Breast epithelium (tissue), 4 donors: Measurements from ENCODE around the gene KHK. TPM values are rescaled to one million over a fixed set of nuclear protein-coding genes. Genes with fewer than 3 reads are reported as not detected.
A peak's percentile ranks its signal among the peaks of the same experiment; 100 is the strongest.
"Not testable (repeated sequence)": the region's sequence is repeated elsewhere in the genome, so short reads cannot be mapped to it uniquely, and the experiment has no call there.

Source experiments
- DNase-seq, 2 donors: peaks; one replicate each; pipeline ENCODE4 v3.0.0-alpha.2; 2019; ENCODE audit warnings: low spot score in 2 of 2
- H3K27ac ChIP-seq, 2 donors: fragments of 200-600 bp; sonication (generic) in 1 of 2; one replicate each; pipeline ENCODE4 v1.5.1; 2016 to 2019; ENCODE audit warnings: mild to moderate bottlenecking in 1 of 2
- H3K27me3 ChIP-seq, 2 donors: fragments of 200-600 bp; sonication (generic) in 1 of 2; one replicate each; pipeline versions ENCODE4 v1.5.1 to v1.6.0; 2017 to 2019; ENCODE audit warnings: control low read depth in 1 of 2, mild to moderate bottlenecking in 1 of 2
- H3K36me3 ChIP-seq: fragments of 200-600 bp; one replicate; pipeline ENCODE4 v1.5.1; 2019
- H3K4me1 ChIP-seq, 2 donors: fragments of 200-600 bp; sonication (generic); one replicate each; pipeline ENCODE4 v1.5.1; 2016 to 2019; ENCODE audit warnings: control low read depth in 1 of 2
- H3K4me3 ChIP-seq, 3 donors: fragments of 200-600 bp; sonication (generic); 1 replicate in 2 of 3; 2 replicates in 1 of 3; pipeline ENCODE4 v1.5.1; 2016 to 2019; ENCODE audit warnings: mild to moderate bottlenecking in 3 of 3, moderate library complexity in 2 of 3
- H3K9me3 ChIP-seq, 2 donors: fragments of 200-600 bp; sonication (generic) in 1 of 2; one replicate each; pipeline ENCODE4 v1.5.1; 2016 to 2019; ENCODE audit warnings: control low read depth in 1 of 2
- CTCF ChIP-seq, 3 donors: fragments of 450-650 bp; IDR thresholded peaks; one replicate each; pipeline ENCODE4 v1.5.1; 2016 to 2017; ENCODE audit warnings: antibody characterized with exemption in 3 of 3, mild to moderate bottlenecking in 3 of 3, moderate library complexity in 3 of 3
- POLR2A ChIP-seq: fragments of 450-650 bp; IDR thresholded peaks from one replicate; pipeline ENCODE4 v1.6.1; 2016; ENCODE audit warnings: antibody characterized with exemption, mild to moderate bottlenecking, moderate library complexity
- POLR2AphosphoS5 ChIP-seq, 3 donors: sonication (generic); formaldehyde crosslinking; IDR thresholded peaks; one replicate each; pipeline ENCODE4 v1.6.1; 2017; ENCODE audit warnings: antibody characterized with exemption in 3 of 3
- intact Hi-C: fragments of 100-400 bp; cut with DNase I; formaldehyde crosslinking; loops from one replicate; pipeline ENCODE4 v1.15.1; 2023; ENCODE audit warnings: low total_unique reads
- total RNA-seq, 3 donors: library from RNA; depleted of rRNA; stranded (reverse); fragments of >200 nt; gene quantifications; one replicate each; pipeline ENCODE4 v1.1.0, GENCODE V29; 2016

The KHK gene
- total RNA-seq, 3 donors from 2014 or later: 2.2 to 4.1 (median 3.6) TPM

GRCh38 chr2:27073782-27074181 is 12.8 kb upstream of the KHK start:
- DNase-seq: no peak
- intact Hi-C loops: no loop called here
- no peaks in the 10 kb centered on the region for H3K36me3 ChIP-seq
- TF ChIP-seq CTCF (IDR thresholded peaks at IDR 0.05) (no peak), POLR2AphosphoS5 (IDR thresholded peaks at IDR 0.05) (no peak), POLR2A (no peak)
- H3K4me1 ChIP-seq: peaks cover 9 to 11% of the 10 kb centered on the region in 2 donors
- peak overlapping the region in 1 of 2 donors; percentile 59 for H3K27ac ChIP-seq
- no peaks in the 10 kb centered on the region for H3K27me3 ChIP-seq
- no peak overlapping the region for H3K4me3 ChIP-seq
- H3K9me3 ChIP-seq: no peaks in the 10 kb centered on the region

- H3K4me3 ChIP-seq: no peak overlapping the region
- peak overlapping the region in 1 of 2 donors; percentile 40 for H3K27ac ChIP-seq
- no peak for DNase-seq
- intact Hi-C loops: no loop called here
- TF ChIP-seq CTCF (IDR thresholded peaks at IDR 0.05) (no peak), POLR2A (no peak), POLR2AphosphoS5 (IDR thresholded peaks at IDR 0.05) (no peak)
- peaks cover 3 to 9% of the 10 kb centered on the region in 2 donors for H3K4me1 ChIP-seq
- H3K9me3 ChIP-seq: no peaks in the 10 kb centered on the region
- no peaks in the 10 kb centered on the region for H3K27me3 ChIP-seq
- no peaks in the 10 kb centered on the region for H3K36me3 ChIP-seq
Measured at GRCh38 chr2:27074738-27075565, 11.6 kb upstream of the KHK start.

DNA sequence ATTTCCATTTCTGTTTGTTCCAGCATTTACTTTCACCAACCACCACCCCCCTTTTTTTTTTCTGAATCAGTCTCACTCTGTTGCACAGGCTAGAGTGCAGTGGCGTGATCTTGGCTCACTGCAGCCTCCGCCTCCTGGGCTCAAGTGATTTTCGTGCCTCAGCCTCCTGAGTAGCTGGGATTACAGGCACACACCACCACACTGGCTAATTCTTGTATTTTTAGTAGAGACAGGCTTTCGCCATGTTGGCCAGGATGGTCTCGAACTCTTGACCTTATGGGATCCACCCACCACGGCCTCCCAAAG is 11.1 kb upstream of the KHK start:
- peak overlapping the region in 1 of 2 donors; percentile 38 for H3K27ac ChIP-seq
- H3K4me3 ChIP-seq, DNase-seq, H3K27me3 ChIP-seq, H3K36me3 ChIP-seq, H3K9me3 ChIP-seq, intact Hi-C loops, H3K4me1 ChIP-seq: not testable (repeated sequence)

DNA sequence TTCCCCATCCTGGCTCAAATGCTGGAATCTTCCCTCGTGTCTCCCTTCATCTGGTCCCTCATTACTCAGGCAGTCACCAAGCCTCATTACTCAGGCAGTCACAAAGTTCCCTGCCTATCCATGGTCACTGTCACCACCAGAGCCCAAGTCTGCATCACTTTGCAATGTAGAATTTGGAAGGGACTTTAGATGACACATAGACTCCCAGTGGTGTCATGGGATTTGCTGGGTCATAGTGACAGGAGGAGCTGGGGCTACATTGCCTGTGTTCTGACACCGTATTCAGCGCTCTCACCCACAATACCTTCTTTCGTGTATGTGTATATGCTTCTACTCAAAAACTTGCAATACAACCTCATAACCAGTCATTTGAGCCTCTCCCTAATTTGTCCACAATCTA is 10.2 kb upstream of the KHK start:
- H3K4me1 ChIP-seq: peaks cover 0 to under 1% of the 10 kb centered on the region in 2 donors
- no peak overlapping the region for H3K4me3 ChIP-seq

GRCh38 chr2:27077231-27077630 is 9.3 kb upstream of the KHK start:
- TF ChIP-seq POLR2A: no peak
- TF ChIP-seq CTCF (IDR thresholded peaks at IDR 0.05): no peak
- no peak for TF ChIP-seq POLR2AphosphoS5 (IDR thresholded peaks at IDR 0.05)
- Histone ChIP-seq H3K9me3 (no peaks in the 10 kb centered on the region), H3K4me3 (no peak overlapping the region), H3K36me3 (no peaks in the 10 kb centered on the region), H3K27me3 (no peaks in the 10 kb centered on the region), H3K4me1 (peaks cover 0 to 10% of the 10 kb centered on the region in 2 donors), H3K27ac (no peak overlapping the region)
- intact Hi-C loops: no loop called here
- no peak for DNase-seq

More for the DNA sequence above, 10.2 kb upstream of the KHK start:
- no peak for TF ChIP-seq CTCF (IDR thresholded peaks at IDR 0.05)
- TF ChIP-seq POLR2A: no peak
- no peak for TF ChIP-seq POLR2AphosphoS5 (IDR thresholded peaks at IDR 0.05)
- DNase-seq: no peak
- Histone ChIP-seq H3K27me3 (no peaks in the 10 kb centered on the region), H3K27ac (peak overlapping the region in 1 of 2 donors; percentile 38), H3K9me3 (no peaks in the 10 kb centered on the region), H3K36me3 (no peaks in the 10 kb centered on the region)
- intact Hi-C loops: no loop called here
